IPS-20b (cell line): ENCODE results near the gene EVX2.

Experiments used
- H3K27ac ChIP-seq: one replicate; pipeline ENCODE4 v1.5.1; 2013; ENCODE audit warnings: low read length
- H3K27me3 ChIP-seq: 2 replicates; pipeline ENCODE4 v1.6.1; 2013; ENCODE audit warnings: mild to moderate bottlenecking, low read length, inconsistent platforms; ENCODE audit not compliant: insufficient read depth
- H3K36me3 ChIP-seq: 2 replicates; pipeline ENCODE4 v1.6.1; 2013; ENCODE audit warnings: low read depth, mild to moderate bottlenecking, inconsistent platforms, low read length, moderate library complexity; ENCODE audit not compliant: insufficient read depth
- H3K4me1 ChIP-seq: 2 replicates; pipeline ENCODE4 v1.6.1; 2013; ENCODE audit warnings: mild to moderate bottlenecking, control low read depth, inconsistent platforms, low read length, moderate library complexity; ENCODE audit not compliant: insufficient read depth
- H3K4me3 ChIP-seq: 2 replicates; pipeline ENCODE4 v1.5.1; 2013; ENCODE audit warnings: mild to moderate bottlenecking, low read length, inconsistent platforms
- H3K9ac ChIP-seq: 2 replicates; pipeline ENCODE4 v1.6.1; 2013; ENCODE audit warnings: low read depth, mild to moderate bottlenecking, inconsistent platforms, low read length, moderate library complexity
- H3K9me3 ChIP-seq: 2 replicates; pipeline ENCODE4 v1.6.1; 2013; ENCODE audit warnings: mild to moderate bottlenecking, low read depth, low read length, inconsistent platforms; ENCODE audit not compliant: insufficient read depth

EVX2 gene

DNA sequence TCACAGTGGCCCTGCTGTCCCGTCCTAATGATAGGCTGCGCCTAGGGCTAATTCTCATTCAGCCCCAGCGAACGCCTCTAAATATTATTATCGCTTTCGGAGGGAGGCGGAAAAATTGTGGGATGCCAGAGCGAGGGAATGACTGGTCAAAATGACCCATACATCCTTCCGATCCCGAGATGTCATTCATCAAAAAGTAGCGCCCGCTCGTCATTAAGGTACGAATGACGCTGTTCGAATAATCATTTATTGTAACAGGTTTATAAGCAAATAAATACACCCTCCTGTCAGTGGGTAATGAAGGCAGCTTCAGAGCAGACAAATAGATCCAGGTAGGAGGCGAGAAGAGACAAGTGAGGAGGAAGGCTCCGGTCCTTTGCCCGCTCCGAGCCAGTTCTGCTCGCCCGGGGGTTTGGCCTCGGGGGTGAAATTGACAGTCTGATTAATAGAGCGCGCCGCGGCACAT lies at the start of gene EVX2:
TSS of gene EVX2 (minus strand) at position 167 of the 466 bp plus-strand sequence. CDS start 186 bp downstream, outside the sequence.
- no peak within 1 kb of the TSS for H3K4me3 ChIP-seq
- H3K36me3 ChIP-seq, result no peaks in the 10 kb centered on the region
- H3K9me3 ChIP-seq, result peaks cover 10% of the 10 kb centered on the region; the same call in 1 of the 2 replicates
- H3K27me3 ChIP-seq, result peaks cover 99% of the 10 kb centered on the region
- no peak within 1 kb of the TSS for H3K27ac ChIP-seq
- peaks cover 4% of the 10 kb centered on the region; the same call in 1 of the 2 replicates for H3K4me1 ChIP-seq
- no peak within 1 kb of the TSS for H3K9ac ChIP-seq

GRCh38 chr2:176133389-176133788 lies 49.6 kb upstream of the EVX2 start:
- no peak overlapping the region for H3K27ac ChIP-seq
- H3K36me3 ChIP-seq, result no peaks in the 10 kb centered on the region
- peaks cover 2% of the 10 kb centered on the region; the same call in 1 of the 2 replicates for H3K9me3 ChIP-seq
- peaks cover 100% of the 10 kb centered on the region for H3K27me3 ChIP-seq
- H3K4me3 ChIP-seq, result no peak overlapping the region
- no peaks in the 10 kb centered on the region; the same call in 1 of the 2 replicates for H3K4me1 ChIP-seq
- no peak overlapping the region for H3K9ac ChIP-seq

DNA sequence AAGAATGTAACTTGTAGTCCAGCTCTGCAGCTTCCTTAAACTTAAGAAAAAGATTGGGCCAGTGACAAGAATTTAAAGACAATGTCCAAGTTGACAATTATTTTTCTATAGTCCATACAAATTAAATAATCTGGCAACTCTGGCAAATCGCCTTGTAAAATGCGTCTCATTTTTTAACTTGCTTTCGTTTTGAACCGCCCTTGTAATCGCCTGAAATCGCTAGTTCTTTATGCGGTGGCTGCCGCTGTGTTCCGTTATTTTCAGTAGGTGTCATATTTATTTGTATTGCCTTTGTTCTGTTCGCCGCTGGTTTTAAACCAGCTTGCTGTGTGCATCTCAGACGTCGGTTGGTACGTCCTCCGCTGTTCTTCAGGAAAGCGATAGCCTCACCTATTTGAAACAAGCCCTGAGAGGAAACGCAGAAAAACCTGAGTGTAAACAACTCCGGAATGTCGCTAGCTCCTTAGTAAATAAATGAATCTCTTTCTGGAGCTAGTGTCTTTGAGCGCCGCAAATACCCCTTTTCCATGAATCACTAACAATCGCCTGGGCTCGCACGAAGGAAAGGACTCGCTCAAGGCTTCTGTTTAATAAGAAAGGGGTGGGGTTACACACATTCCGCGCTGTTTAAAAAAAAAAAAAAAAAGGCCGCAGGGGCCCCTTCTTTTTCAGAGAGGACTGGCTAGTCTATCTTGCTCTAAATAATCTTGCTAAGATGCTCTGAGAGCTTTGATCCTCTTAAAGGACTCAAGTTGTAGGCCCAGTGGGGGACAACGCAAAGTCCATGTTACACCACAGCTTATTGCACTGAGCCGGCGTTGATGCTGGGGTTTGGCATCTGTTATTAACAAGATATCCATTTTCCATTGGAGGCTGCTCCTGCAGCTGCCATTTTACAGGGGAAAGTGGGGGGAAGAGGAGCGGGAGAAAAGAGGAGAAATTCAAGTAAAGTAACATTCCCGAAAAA lies 48.7 kb upstream of the EVX2 start:
- no peaks in the 10 kb centered on the region; the same call in 1 of the 2 replicates for H3K4me1 ChIP-seq
- H3K4me3 ChIP-seq, result no peak overlapping the region
- H3K9ac ChIP-seq, result no peak overlapping the region
- no peak overlapping the region for H3K27ac ChIP-seq
- peaks cover 2% of the 10 kb centered on the region; the same call in 1 of the 2 replicates for H3K9me3 ChIP-seq
- H3K36me3 ChIP-seq, result no peaks in the 10 kb centered on the region
- peaks cover 100% of the 10 kb centered on the region for H3K27me3 ChIP-seq

DNA sequence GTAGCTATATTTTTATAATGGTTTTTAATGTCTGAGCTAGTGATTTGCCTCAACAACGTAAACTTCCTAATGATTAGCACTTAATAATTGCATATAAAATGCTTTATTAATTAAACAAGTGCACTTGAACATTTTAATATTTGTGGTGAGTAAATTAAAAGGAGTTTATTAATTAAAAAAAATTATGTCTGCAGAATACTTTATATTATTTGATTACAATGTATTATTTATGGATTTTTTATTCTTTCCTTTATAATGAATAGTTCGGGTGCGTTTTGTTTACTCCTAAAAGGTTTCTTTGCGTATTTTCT lies 48.0 kb upstream of the EVX2 start:
- H3K4me1 ChIP-seq, result no peaks in the 10 kb centered on the region; the same call in 1 of the 2 replicates
- no peaks in the 10 kb centered on the region for H3K36me3 ChIP-seq
- peaks cover 2% of the 10 kb centered on the region; the same call in 1 of the 2 replicates for H3K9me3 ChIP-seq
- no peak overlapping the region for H3K4me3 ChIP-seq
- no peak overlapping the region for H3K27ac ChIP-seq
- no peak overlapping the region for H3K9ac ChIP-seq
- H3K27me3 ChIP-seq, result peaks cover 100% of the 10 kb centered on the region

DNA sequence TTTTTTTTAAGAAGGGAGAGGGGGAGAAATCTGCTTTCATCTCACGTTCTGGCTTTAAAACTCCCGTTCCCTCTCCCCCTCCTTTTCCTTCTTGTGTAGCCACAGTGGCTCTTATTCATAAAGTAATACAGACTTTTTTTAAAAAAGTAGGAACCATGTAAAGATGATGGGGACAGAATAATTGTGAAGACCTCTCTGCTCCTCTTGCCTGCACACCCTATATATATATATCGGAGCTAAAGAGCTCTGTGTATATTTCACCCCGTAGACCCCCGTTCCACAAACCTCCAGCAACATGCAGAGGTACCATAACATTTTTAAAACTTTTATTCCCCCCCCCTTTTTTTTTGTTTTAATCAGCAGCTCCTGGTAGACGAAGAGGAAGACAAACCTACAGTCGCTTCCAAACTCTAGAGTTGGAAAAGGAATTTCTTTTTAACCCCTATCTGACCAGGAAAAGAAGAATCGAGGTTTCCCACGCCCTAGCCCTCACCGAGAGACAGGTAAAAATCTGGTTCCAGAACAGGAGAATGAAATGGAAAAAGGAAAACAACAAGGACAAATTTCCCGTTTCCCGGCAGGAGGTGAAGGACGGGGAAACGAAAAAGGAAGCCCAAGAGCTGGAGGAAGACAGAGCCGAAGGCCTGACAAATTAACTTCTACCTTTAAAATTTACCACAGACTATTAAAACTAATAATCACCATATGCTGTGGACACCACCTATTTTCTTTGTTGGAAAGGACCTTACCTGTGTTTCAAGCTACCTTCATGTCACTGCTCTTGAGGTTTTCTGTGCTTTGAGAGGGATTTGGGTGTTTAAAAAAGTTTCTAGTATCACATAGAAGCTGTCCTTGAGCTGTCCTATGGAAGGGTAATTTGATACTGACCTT lies 47.4 kb upstream of the EVX2 start:
- peaks cover 100% of the 10 kb centered on the region for H3K27me3 ChIP-seq
- H3K4me3 ChIP-seq, result no peak overlapping the region
- no peak overlapping the region for H3K27ac ChIP-seq
- peaks cover 2% of the 10 kb centered on the region; the same call in 1 of the 2 replicates for H3K9me3 ChIP-seq
- H3K36me3 ChIP-seq, result no peaks in the 10 kb centered on the region
- H3K9ac ChIP-seq, result no peak overlapping the region
- no peaks in the 10 kb centered on the region; the same call in 1 of the 2 replicates for H3K4me1 ChIP-seq

DNA sequence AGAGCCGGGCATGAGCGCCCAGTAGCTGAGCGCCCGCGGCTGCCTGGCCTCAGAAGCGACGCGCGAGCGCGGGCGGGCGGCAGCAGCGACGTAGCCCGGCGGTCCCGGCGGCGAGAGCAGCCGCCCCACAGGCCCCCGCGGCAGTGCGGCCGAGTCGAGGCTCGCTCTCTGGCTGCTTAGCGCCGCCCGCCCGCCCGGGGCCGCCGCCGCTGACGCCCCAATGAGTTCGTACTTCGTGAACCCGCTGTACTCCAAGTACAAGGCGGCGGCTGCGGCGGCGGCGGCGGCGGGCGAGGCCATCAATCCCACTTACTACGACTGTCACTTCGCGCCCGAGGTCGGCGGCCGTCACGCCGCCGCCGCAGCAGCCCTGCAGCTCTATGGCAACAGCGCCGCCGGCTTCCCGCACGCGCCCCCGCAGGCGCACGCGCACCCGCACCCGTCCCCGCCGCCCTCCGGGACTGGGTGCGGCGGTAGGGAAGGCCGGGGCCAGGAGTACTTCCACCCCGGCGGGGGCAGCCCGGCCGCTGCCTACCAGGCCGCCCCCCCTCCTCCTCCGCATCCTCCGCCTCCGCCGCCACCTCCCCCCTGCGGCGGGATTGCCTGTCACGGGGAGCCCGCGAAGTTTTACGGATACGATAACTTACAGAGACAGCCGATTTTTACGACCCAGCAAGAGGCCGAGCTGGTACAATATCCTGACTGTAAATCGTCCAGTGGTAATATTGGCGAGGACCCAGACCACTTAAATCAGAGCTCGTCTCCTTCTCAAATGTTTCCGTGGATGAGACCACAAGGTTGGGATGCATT lies 46.6 kb upstream of the EVX2 start:
- Histone ChIP-seq H3K36me3 (no peaks in the 10 kb centered on the region), H3K9me3 (peaks cover 2% of the 10 kb centered on the region; the same call in 1 of the 2 replicates), H3K27me3 (peaks cover 100% of the 10 kb centered on the region), H3K4me3 (no peak overlapping the region), H3K27ac (no peak overlapping the region), H3K4me1 (no peaks in the 10 kb centered on the region; the same call in 1 of the 2 replicates), H3K9ac (no peak overlapping the region)

DNA sequence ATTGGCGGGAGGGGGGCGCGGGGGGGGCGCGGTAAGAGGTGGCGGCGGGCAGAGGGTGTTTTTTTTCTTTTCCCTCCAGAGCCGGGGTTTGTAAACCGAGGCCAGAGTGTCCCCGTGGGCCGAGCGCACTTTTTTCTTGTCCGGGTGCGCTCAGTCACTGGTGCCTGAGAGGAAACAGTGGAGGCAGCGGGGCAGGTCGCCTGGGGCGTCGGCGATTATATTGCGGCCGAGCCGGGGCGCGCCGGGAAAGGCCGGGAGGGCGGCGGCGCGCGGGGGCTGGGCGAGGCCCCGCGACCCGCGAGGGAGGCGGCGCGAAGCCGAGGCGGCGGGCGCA lies 46.0 kb upstream of the EVX2 start:
- Histone ChIP-seq H3K36me3 (no peaks in the 10 kb centered on the region), H3K9ac (no peak overlapping the region), H3K9me3 (peaks cover 2% of the 10 kb centered on the region; the same call in 1 of the 2 replicates), H3K27me3 (peaks cover 100% of the 10 kb centered on the region), H3K4me3 (no peak overlapping the region), H3K4me1 (no peaks in the 10 kb centered on the region; the same call in 1 of the 2 replicates), H3K27ac (no peak overlapping the region)

DNA sequence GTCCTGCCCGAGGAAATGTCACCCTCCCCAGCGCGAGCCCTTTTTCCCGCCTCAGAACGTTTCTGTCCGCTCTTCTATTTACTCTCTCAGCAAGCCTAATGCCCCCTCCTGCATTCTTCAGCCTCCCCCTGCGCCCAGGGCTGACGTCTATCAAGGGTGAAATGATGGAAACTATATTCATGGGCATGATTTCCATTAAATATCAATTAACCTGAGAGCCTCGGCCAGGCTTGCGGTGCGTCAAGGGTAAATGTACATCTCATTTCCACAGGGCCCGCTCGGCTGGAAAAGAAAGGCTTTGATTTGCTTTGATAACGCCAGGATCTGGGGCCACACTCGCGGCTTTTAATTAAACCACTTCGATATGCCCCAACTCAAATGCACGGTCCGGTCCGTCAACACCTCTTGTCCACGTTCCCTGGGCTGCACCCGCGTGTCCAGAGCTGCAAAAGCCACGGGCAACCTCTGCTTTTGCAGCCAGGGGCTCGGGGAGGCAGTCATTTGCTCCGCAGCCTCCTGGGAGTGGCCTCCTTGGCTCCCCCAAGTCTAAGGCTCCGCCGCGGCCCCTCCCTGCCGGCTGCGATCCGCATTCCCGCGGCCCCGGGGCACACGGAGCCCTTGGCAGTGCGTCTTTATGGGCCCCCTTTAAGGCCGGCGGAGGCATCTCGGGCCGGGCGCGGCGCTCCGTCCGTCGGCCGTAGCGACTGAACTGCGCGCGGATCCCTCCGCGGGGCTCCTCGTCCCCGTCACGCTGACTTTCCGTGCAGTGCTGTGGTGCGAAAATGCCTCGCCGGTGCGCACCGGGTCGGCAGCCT lies 45.4 kb upstream of the EVX2 start, which contains the start of gene HOXD8:
TSS of gene HOXD8 (plus strand) at position 724 of the 815 bp plus-strand sequence. CDS start 662 bp downstream, outside the sequence.
- H3K4me3 ChIP-seq, result 0 out of 2 replicates have a peak within 1 kb of the TSS, but pooled peaks have one; percentile 6
- peaks cover 2% of the 10 kb centered on the region; the same call in 1 of the 2 replicates for H3K9me3 ChIP-seq
- no peak within 1 kb of the TSS for H3K27ac ChIP-seq
- no peaks in the 10 kb centered on the region; the same call in 1 of the 2 replicates for H3K4me1 ChIP-seq
- H3K9ac ChIP-seq, result no peak within 1 kb of the TSS
- H3K36me3 ChIP-seq, result no peaks in the 10 kb centered on the region
- peaks cover 100% of the 10 kb centered on the region for H3K27me3 ChIP-seq

DNA sequence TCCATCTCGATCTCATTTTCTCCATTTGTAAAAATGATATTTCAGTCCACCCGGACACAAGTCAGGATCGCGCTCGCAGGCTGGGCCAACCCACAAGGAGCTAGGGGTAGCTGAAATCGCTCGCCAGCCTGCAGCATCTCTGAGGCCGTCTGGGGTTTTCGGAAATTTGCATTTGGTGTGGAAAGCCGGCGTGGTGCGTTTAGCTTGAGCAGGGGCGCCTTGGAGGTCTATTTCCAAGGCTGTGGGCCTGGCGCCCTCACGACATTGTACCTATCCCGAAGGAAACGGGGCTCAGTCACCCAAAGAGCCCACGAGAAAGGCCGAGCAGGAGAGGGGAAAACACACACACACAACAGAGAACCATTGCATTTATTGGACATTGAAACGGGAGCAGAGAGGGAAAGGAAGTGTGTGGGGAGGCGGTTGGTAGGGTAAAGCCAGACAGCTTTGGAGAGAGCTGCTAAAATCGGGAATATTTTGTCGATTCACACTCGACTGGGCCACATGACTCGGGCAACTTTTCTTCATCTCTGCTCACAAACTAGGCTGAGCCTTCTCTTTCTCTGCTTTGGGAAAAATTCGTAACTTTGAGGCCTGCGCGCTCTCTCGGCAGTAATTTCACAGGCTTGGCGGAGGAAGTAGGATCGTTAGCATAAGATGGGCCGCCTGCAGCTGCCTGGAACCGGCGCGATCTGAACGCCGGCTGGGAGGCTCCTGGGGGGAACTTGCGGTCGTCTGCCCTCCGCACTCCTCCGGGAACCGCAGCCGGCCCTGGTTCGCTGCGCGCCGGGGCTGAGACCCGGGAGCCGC lies 44.6 kb upstream of the EVX2 start:
- H3K4me3 ChIP-seq, result 0 out of 2 replicates have a peak overlapping the region, but pooled peaks have one; percentile 6
- H3K27me3 ChIP-seq, result peaks cover 100% of the 10 kb centered on the region
- no peaks in the 10 kb centered on the region; the same call in 1 of the 2 replicates for H3K4me1 ChIP-seq

More for the DNA sequence above, 44.6 kb upstream of the EVX2 start:
- peaks cover 7% of the 10 kb centered on the region; the same call in 1 of the 2 replicates for H3K9me3 ChIP-seq
- no peak overlapping the region for H3K9ac ChIP-seq
- no peaks in the 10 kb centered on the region for H3K36me3 ChIP-seq
- no peak overlapping the region for H3K27ac ChIP-seq
